ENCODE results near the gene RERE.
"Not testable (repeated sequence)": the region's sequence is repeated elsewhere in the genome, so short reads cannot be mapped to it uniquely, and the experiment has no call there.

Gene RERE

DNA sequence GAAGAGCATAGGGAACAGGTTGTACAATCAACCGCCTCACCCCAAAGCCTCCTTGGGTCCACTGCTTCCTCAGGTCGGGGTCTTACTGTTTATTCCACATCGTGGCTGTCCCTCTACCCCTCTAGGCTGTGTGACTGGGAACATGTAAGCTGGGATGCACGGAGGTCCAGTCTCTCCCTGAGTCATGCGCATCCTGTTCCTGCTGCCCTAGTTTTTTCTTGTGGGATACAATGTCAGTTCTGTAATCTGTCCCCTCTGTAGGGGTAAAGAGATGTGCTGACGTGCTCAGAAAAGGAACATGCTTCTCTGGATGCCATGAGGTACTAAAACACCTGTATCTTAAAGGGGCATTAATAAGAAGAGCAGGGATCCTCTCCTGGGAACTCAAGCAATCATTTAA, 433.4 kb downstream of the RERE start:
- no peak for DNase-seq (ENCODE audit: low read depth in 3 of 3)

DNA sequence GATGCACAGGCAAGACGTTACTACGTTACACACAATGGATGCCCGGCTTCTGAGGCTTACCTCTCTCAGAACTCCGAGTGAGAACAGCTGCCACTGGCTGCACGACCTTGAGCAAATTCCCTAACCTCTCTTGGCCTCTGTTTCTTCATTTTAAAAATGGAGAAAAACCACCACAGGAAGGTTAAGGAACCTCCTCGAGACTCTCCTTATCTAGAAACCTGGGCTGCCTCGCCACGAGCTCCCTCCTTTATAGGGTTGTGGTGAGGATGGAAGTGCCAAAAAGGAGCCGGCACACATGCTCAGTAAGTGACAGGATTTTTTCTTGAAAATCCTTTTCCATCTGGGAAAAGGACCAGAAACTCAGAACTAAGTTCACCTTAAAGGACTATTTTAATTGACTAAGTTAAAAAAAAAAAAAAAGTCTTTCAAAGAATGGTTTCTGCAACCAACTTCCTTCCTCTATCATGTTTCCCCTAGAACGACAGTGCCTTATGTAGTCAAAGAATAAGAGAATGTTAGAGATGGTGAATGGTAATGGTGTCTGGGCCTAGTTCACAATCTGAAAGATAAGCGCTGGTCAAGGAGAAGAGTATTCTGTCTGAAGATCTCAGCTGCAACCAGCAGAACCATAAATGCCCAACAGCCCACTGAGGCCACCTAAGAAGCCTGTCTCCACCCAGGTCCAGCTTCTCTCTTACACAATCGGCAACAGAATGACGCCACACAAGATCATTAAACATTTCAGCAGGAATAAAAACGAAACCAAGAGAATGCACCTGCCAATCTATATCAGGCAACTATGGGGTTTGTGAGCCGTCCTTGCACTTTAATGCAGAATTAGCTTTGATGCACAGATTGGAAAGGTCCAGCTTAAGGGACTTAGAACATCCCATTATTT, 434.6 kb downstream of the RERE start:
- no peak for DNase-seq (ENCODE audit: low read depth in 3 of 3)

DNA sequence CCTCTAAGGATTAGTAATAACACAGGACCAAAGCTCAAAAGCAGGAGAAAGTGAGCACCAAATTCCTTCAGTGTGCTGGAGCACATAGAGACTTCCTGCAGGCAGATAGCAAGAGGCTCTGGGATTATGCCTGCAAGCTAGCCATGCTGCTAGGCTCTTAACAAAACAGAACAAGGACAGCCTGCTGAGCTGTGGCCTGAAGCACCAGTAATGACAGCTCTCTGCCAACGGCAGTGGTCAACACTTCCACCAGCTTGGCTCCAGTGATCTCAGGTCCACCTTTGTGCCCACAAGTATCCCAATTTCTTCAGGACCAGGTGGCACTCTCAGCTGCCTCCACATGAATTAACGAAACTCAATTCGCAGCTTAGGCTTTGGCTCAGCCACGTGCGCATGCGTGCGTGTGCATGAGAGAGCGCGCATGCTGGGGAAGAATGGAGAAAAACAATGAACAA, 435.4 kb downstream of the RERE start:
- DNase-seq (ENCODE audit: low read depth in 3 of 3), result no peak

DNA sequence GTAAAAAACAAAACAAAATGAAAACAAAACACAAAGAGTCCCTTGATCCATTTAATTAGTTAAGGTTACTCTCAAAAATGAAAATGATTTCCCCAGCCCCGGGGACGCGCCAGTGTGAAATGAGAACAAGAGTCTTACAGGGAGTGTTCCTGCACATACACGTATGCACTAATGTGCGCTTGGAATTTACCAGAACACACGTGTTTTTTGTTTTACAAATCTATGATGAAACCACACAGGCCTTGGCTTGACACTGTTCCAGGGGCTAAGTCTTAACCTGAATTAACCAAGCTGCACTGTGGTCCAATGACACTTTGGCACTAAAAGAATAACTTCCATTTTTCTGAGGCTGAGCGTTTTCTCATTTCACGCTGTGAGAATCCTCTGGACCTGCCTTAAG, 435.8 kb downstream of the RERE start:
- DNase-seq (ENCODE audit: low read depth in 3 of 3), result no peak

DNA sequence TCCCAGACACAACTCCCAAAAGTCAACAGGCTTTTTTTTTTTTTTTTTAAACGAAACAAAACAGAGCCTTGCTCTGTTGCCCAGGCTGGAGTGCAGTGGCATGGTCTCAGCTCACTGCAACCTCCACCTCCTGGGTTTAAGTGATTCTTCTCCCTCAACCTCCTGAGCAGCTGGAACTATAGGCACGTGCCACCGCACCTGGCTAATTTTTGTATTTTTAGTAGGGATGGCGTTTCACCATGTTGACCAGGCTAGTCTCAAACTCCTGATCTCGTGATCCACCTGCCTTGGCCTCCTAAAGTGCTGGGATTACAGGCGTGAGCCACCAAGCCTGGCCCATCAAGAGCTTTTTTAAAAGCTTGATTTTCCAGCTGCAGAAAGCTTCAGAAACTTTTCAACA, 437.1 kb downstream of the RERE start:
- DNase-seq (ENCODE audit: low read depth in 3 of 3), result not testable (repeated sequence)

DNA sequence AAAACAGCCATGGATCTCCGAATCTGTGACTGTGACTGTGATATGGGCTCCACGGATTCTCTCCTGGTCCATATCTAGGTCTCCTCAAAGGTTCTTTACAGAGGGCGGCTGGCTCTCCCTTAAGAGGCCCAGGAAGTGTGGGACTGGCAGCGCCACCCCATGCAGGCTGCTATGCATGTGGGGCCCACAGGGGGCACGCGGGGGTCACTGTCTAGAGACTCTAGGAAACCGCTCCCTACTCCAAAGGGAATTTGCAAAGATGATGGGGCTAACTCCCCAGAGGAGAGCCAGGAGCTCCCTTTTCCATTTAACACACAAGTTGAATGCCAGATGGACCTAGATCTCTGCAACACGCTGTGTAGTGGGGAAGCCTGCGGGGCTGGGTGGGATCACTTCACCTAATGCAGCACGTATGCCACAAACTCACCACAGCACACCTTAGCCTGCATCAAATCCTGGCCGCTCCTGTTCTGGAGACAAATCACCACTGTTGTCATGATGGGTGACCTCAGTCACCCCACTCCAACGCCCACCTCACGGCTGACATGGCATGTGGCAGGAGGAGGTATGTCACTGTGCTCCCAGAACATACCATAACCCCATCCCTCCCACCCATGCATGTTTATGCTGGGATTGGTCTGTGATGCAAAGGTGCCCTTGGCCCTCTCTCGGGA, 437.8 kb downstream of the RERE start:
- DNase-seq (ENCODE audit: low read depth in 3 of 3), result no peak

DNA sequence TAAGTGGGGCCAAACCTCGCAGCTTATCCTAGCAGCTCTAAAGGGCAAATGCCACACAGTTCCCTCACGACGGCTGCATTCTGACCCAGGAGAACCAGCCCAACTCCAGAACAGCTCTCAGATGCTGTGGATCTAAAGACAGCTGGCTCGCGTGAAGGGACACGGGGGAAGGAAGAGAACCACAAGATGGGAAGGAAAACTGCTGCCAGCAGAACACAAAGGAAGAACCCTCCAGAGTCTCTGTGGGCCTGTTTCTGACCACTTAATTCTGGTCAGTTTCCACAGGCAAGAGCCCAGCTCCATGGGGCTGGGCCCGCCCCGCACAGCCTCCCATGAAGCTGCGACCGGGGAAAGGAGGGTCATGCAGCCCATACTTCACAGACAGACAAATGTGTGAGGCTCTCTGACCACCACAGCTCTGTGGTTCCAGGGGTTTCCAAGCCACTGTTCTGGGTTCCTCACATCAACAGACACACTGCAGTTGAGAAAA, 438.4 kb downstream of the RERE start:
- no peak for DNase-seq (ENCODE audit: low read depth in 3 of 3)

DNA sequence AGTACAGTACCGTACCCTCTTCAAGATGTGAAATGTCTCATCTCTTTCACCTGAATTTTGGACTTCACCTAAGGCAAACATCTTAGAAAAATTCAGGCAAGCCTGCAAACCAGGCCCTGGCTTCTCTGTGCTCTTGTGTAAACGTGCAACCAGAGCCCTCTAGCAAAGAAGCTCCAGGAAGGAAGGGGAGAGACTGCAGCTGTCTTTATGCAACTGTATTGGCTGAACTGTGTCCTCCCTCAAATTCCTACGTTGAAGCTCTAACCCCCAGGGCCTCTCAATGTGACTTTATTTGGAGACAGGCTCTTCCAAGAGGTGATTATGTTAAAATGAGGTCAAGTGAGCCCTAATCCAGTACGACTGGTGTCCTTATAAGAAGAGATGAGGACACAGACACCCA, 439.3 kb downstream of the RERE start:
- DNase-seq (ENCODE audit: low read depth in 3 of 3), result no peak

DNA sequence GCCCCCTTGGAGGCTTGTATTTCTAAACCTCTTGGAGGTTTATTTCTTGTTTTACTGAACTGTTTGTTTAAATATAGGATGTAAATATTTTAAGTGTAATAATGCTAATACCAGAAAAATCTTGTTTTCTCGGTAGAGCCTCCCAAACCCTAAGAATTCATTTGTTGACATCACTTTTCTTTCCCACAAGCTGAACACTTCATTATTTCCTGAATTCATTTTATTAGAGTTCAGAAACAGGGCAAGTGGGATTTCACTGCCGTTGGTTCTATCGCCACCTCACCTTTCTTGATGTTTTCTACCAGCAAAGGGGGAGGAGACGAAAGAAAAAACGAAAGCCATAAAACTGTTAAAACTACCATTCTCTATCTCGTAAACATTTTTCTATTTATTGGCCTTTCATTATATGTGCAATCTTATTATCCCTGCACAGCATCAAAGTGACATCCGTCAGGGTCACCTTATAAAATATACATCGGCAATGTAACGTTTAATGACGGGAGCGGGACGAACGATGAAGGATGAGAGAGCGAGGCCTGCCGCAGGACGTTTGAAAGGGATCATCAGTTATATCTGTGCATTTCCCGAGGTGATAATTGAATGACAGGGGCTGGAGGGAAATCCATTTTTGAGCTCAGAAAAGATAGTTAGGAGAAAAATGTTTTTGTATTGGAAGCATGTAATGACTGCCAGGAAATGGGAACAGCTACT, 440.0 kb downstream of the RERE start:
- no peak for DNase-seq (ENCODE audit: low read depth in 3 of 3)

DNA sequence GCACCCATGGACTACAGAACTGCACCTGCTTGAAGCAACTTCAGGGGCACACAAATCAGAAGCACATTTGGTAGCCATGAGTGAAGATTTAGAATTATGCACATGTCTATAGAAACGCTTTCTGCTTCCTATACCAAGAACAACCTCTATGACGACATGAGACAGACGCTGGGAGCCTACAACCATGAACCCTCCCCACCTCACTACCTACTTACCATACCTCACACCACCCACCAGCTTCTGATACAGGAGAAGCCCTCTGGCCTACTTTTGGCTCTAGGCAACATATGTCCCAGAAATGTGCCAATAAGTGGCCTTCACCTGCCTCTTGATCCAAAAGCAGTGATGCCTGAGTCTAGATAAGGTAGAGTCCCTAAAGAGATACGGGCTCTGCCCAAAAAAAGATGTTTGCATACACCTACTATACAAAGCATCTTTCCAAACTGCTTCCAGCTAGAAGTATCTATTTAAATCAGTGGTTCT, 441.0 kb downstream of the RERE start:
- no peak for DNase-seq (ENCODE audit: low read depth in 3 of 3)

DNA sequence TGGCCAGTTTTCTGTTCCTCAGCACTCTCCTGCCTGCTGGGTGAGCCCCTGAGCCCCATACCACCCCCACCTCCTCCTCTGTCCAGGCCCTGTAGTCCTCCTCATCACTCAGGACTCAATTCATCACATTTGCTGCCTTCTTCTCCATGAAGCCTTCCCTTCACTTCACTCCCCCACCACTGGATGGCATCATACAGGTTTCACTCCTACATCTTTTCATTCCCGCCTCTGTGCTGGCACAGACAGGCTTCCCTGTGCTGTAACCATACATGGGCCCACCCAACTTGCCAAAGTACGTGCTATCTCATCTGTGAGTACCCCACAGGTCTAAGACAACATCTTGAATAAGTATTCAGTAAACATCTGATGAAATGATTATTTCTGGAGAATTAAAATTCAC, 442.6 kb downstream of the RERE start:
- DNase-seq (ENCODE audit: low read depth in 3 of 3), result no peak

DNA sequence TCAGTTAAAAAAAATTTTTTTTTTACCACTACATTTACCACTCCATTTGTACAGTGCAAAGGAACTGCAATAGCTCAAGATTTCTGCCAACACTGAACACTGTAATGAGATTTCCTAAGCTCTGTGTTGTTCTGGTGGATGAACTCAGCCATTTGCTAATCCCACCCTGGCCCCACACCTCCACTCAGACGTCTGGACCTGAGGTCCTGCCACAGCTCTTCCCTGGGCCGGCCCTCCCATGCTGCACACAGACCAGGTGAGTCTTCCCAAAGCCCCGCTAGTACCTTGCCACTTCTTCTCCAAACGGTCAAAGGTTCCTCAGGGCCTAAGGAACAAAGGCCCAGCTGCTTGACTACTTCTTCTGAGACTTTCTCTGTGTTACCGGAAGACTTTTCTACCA, 443.1 kb downstream of the RERE start:
- DNase-seq (ENCODE audit: low read depth in 3 of 3), result no peak

DNA sequence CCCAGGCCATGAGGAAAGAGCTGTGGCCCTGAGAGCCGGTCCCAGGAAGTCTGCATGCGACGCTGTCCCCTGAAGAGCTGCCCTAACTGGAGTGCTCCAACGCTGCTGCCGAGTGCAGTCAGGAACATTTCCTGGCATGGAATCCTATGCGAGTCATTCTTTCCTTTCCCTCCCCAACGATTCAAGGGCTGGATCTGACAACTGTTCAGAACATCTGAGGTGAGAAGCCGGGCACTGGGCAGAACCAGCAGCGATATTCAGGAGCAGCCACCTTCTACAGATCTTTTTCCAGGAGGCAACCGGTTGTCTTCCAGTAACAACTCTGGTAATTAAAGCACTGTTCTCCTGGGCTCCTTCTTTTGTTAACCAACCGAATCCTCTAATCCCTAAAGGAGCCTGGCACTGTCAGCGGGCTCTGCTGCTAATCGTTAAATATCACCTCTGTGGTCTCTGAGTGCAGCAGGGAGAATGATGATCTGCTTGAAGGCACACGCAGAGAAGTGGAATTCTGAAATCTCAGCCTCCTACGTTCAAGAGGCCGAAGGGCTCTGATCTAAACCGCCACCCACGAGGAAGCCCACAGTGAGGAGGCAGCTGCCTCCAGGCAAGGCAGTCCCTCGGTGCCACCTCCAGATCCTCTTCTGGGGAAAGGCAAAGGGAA, 443.7 kb downstream of the RERE start:
- DNase-seq (ENCODE audit: low read depth in 3 of 3), result no peak

DNA sequence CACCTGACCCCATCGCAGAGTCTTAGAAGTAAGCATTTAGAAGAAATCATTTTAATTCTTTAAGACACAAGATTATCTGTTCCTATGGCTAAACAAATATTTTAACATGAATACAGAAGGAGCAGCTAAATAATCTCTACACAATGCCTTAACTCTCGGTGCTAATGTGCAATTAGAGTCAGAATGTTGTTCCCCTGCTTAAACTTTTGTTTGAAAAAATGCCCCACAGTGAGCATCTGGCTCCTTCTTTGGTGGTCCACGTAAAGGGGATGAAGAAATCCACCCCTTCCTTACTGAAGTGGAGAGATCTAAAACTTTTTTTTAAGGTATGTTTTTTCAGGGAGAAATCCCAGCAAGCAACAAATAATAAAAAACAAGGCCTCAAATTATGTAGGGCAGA, 444.3 kb downstream of the RERE start:
- no peak for DNase-seq (ENCODE audit: low read depth in 3 of 3)

DNA sequence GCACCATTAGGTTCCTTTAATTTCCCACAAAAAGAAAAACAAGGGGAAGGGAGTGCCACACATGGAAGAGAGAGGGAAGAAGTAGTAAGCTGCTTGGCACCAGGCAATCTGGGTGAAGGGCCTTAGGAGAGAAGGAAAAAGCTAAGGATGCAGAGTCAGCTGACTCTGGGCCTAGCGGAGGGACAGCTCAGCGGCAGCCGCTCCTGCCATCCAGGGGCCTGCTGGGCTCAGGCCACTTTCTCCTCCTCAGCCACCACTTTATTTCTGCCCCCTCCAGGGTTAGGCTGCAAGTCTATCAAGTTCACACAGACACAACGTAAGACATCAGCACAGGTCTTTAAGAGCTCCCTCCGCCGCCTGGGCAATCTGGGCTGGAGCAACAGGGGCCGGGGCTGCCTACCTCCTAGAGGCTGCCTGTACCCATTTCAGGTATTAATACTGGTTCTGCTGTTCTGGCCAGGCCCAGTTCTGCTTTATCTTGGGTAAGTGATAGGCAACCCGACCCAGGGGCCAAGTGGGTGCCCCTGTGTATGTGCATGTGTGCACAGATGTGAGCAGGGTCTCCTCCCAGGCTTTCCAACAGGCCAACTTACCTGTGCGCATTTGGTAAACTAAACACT, 446.0 kb downstream of the RERE start:
- no peak for DNase-seq (ENCODE audit: low read depth in 3 of 3)

DNA sequence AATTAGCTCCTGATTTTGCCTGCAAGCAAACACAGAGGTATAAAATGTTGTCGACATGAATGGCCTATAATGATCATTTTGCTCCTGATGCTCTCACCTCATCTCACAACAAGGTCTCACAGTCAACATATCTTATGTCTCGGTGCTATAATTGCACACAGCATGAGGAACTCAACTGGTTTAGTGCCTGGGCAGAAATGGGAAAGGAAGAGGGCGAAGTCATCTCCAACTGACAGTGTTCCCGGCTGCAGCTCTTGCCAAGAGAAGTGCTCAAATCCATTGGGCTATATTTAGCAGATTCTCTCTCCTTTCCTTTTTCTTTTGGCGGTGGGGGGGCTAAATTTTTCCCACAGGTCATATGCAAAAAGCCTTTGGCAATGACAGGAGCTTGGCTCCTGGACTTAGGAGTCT, 446.5 kb downstream of the RERE start:
- DNase-seq (ENCODE audit: low read depth in 3 of 3), result no peak

DNA sequence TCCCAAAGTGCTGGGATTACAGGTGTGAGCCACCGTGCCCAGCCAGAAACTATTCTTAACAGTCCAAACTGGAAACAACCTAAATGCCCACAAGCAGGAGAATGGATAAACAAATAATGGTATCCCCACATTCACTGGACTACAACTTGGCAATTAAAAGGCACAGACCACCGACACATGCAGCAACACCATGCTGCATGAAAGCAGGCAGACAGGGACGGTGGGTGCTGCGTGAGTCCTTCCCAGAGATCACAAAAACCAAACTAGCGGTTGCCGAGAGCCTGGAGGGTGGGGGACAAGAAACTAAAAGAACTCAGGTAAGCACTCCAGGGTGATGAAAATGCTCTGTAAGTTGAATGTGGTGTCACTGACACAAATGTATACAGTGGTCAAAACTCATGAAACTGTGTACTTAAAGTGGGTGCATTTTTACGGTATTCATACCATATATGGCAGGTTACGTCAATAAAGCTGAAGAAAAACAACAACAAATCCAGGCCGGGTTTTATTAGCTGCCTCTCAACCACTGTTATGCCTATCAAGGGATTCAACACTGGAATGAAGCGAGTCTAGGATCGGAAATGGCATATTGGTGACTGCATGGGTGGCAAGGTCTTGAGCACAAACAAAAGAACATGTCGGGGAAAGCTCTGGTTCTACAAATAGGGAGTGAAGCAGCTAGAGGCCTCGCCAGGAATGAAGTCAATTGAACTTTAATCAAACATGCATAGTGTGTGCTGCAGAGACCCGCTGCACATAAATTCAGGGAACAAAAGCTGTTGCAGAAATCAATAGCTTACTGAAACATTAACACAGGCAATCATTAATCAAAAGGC, 447.2 kb downstream of the RERE start:
- DNase-seq (ENCODE audit: low read depth in 3 of 3), result no peak

DNA sequence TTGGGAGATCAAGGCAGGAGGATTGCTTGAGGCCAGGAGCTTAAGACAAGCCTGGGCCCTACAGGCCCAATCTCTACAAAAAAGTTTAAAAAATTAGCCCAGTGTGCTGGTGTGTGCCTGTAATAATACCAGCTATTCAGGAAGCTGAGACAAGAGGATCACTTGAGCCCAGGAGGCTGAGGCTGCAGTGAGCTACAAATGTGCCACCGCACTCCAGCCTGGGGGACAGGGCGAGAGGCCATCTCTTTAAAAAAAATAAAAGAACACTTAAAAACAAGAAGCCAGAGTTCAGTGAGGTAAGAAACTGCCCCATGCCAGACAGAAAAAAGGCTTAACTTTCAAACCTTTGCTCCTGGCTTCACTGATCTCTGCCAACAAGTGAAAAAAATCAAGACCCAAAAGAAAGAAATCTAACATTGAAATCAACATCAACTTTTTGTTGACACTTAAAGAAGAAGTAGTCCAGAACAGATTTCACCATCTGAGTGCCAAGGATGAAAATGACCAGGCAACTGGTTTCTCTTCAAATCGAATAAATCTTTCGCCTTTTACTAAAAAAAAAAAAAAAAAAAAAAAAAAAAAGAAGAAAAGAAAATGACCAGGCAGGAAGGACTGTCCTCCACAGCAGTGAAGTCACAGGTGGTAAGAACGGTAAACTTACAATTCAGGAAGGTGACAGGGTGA, 448.3 kb downstream of the RERE start:
- no peak for DNase-seq (ENCODE audit: low read depth in 3 of 3)

DNA sequence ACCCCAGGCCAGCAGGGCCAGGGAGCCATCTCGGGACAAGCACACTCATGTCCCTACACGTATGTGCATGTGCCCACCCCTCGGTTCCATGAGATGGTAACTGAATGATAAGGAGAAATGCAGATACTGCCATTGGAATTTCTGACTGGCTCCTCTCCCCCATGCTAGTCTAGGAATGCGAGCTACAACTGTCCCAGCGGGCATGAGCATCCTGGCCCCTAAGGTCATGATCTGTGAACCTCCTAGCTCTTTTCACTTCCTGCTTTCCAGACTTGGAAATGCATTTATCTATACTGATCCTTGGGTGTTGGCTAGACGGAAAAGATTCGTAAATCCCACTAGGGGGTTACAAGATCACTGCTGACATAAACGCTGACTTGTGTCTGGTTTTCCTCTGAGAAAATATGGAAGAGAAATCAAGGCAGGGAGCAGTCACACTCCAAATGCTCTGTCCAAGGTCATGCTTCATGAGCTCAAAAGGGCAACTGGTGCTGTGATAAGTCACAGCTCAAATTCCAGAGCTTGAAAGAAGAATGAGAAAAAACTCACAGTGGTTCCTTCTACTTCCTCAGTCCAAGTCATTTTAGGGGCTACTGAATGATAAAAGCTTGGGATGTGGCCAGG, 449.8 kb downstream of the RERE start:
- DNase-seq (ENCODE audit: low read depth in 3 of 3), result no peak
